ENCODE data around the gene FRZB.

FRZB gene

GRCh38 chr2:182833084-182833854, 33.2 kb downstream of the FRZB start:
- no peak for DNase-seq

- no peak for DNase-seq
Observed at GRCh38 chr2:182831921-182832320, 34.5 kb downstream of the FRZB start.

GRCh38 chr2:182831101-182831500, 35.3 kb downstream of the FRZB start:
- DNase-seq: no peak

GRCh38 chr2:182827182-182827879, 39.1 kb downstream of the FRZB start:
- DNase-seq: no peak

GRCh38 chr2:182826496-182826895, 39.9 kb downstream of the FRZB start:
- no peak for DNase-seq

GRCh38 chr2:182826064-182826463, 40.4 kb downstream of the FRZB start:
- DNase-seq: no peak

GRCh38 chr2:182824767-182825158, 41.7 kb downstream of the FRZB start:
- no peak for DNase-seq

GRCh38 chr2:182824056-182824766, 42.2 kb downstream of the FRZB start:
- no peak for DNase-seq

- DNase-seq: no peak
Observed at GRCh38 chr2:182822733-182823132, 43.7 kb downstream of the FRZB start.

GRCh38 chr2:182821182-182821581, 45.3 kb downstream of the FRZB start:
- DNase-seq: no peak

- no peak for DNase-seq
Observed at GRCh38 chr2:182819412-182819811, 47.0 kb downstream of the FRZB start.

- no peak for DNase-seq
Observed at GRCh38 chr2:182818925-182819324, 47.5 kb downstream of the FRZB start.

- DNase-seq: no peak
Observed at GRCh38 chr2:182818501-182818900, 47.9 kb downstream of the FRZB start.

GRCh38 chr2:182817558-182817957, 48.9 kb downstream of the FRZB start:
- no peak for DNase-seq

GRCh38 chr2:182816866-182817265, 49.6 kb downstream of the FRZB start:
- no peak for DNase-seq

GRCh38 chr2:182814804-182815203, 51.6 kb downstream of the FRZB start:
- no peak for DNase-seq

GRCh38 chr2:182814380-182814779, 52.1 kb downstream of the FRZB start:
- DNase-seq: no peak

- no peak for DNase-seq
Observed at GRCh38 chr2:182810087-182810486, 56.4 kb downstream of the FRZB start.

GRCh38 chr2:182807319-182807718, 59.1 kb downstream of the FRZB start:
- DNase-seq: no peak

- DNase-seq: no peak
Observed at GRCh38 chr2:182804128-182804527, 62.3 kb downstream of the FRZB start.

- DNase-seq: no peak
Observed at GRCh38 chr2:182798736-182799135, 67.7 kb downstream of the FRZB start.

GRCh38 chr2:182792441-182792840, 74.0 kb downstream of the FRZB start:
- DNase-seq: no peak

- DNase-seq: no peak
Observed at GRCh38 chr2:182784777-182785176, 81.7 kb downstream of the FRZB start.
